ENCODE measurements around the gene HHATL. TPM values are rescaled to one million over a fixed set of nuclear protein-coding genes. Genes with fewer than 3 reads are reported as not detected.

HHATL gene
- total RNA-seq, 1 experiment from 2014 or later: not detected

DNA sequence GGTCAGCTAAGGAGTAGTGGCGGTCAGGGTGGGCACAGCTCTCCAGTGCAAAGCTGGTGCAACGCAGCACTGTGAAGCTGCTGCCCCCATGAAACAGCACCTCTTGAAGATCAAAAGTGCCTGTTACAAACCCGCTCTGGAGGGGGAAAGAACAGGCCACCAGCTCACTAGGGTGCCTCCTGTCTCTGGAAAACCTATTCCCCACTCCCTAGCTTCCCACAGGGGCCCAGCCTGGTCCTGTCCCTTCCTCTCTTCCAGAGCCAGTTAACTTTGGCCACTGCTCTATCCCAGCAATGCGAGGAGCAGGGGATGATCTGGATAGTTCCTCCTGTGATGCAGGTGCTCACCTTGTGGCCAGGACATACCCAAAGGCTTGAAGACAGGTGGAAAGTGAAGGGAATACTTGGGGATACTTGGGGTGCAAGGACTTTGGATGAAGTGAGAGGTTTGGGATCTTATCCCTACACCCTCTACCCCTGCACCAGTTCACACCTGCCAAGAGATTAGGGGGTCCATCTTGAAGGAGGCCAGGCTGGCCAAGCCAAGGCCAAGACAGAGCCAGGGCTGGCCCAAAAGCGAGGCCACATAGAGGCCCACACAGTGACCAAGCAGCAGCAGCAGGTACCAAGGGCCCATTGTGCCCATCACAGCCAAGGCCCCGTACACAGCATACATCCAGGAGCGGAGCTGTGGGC, 4.2 kb downstream of the HHATL start:
- CTCF ChIA-PET: no interaction called here
- H3K27ac ChIP-seq (ENCODE audit: low read depth, low read length, poor library complexity, severe bottlenecking): no peak overlapping the region
- no TSS peak for BruUV-seq (replicated peaks)
- H3K4me3 ChIP-seq (ENCODE audit: low read depth, low read length, poor library complexity, severe bottlenecking): no peak overlapping the region
- POLR2A ChIA-PET (ENCODE audit: low non-redundant PET): no interaction called here
- intact Hi-C loops (cut with micrococcal nuclease; ENCODE audit: unreplicated experiment): no loop called here
- H3K27me3 ChIP-seq (replicated peaks; ENCODE audit: insufficient read depth, low read depth, low read length, poor library complexity): no peaks in the 10 kb centered on the region
- no peaks in the 10 kb centered on the region for H3K36me3 ChIP-seq (ENCODE audit: insufficient read depth, low read length, poor library complexity, severe bottlenecking)
- TF ChIP-seq, protein P1, sequence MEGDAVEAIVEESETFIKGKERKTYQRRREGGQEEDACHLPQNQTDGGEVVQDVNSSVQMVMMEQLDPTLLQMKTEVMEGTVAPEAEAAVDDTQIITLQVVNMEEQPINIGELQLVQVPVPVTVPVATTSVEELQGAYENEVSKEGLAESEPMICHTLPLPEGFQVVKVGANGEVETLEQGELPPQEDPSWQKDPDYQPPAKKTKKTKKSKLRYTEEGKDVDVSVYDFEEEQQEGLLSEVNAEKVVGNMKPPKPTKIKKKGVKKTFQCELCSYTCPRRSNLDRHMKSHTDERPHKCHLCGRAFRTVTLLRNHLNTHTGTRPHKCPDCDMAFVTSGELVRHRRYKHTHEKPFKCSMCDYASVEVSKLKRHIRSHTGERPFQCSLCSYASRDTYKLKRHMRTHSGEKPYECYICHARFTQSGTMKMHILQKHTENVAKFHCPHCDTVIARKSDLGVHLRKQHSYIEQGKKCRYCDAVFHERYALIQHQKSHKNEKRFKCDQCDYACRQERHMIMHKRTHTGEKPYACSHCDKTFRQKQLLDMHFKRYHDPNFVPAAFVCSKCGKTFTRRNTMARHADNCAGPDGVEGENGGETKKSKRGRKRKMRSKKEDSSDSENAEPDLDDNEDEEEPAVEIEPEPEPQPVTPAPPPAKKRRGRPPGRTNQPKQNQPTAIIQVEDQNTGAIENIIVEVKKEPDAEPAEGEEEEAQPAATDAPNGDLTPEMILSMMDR (conservative IDR thresholded peaks at IDR 0.05; ENCODE audit: low read depth, low read length): no peak
- no peak for TF ChIP-seq EZH2 (IDR thresholded peaks at IDR 0.05; ENCODE audit: borderline replicate concordance, low read depth, low read length, poor library complexity, severe bottlenecking)
- no peaks in the 10 kb centered on the region for H3K9me3 ChIP-seq (ENCODE audit: low read depth, low read length, poor library complexity, severe bottlenecking)
- no peaks in the 10 kb centered on the region for H3K4me1 ChIP-seq (ENCODE audit: insufficient read depth, low read length, poor library complexity, severe bottlenecking)
- DNase-seq (ENCODE audit: low spot score): no peak

- TF ChIP-seq, protein P1 (conservative IDR thresholded peaks at IDR 0.05; ENCODE audit: low read depth, low read length): no peak
- no peak for TF ChIP-seq EZH2 (IDR thresholded peaks at IDR 0.05; ENCODE audit: borderline replicate concordance, low read depth, low read length, poor library complexity, severe bottlenecking)
- POLR2A ChIA-PET (ENCODE audit: low non-redundant PET): no interaction called here
- Histone ChIP-seq H3K9me3 (ENCODE audit: low read depth, low read length, poor library complexity, severe bottlenecking) (no peaks in the 10 kb centered on the region), H3K27me3 (replicated peaks; ENCODE audit: insufficient read depth, low read depth, low read length, poor library complexity) (no peaks in the 10 kb centered on the region), H3K36me3 (ENCODE audit: insufficient read depth, low read length, poor library complexity, severe bottlenecking) (no peaks in the 10 kb centered on the region), H3K27ac (ENCODE audit: low read depth, low read length, poor library complexity, severe bottlenecking) (no peak overlapping the region), H3K4me1 (ENCODE audit: insufficient read depth, low read length, poor library complexity, severe bottlenecking) (no peaks in the 10 kb centered on the region), H3K4me3 (ENCODE audit: low read depth, low read length, poor library complexity, severe bottlenecking) (no peak overlapping the region)
- BruUV-seq (replicated peaks): no TSS peak
- intact Hi-C loops (cut with micrococcal nuclease; ENCODE audit: unreplicated experiment): no loop called here
- DNase-seq (ENCODE audit: low spot score): no peak
- CTCF ChIA-PET: no interaction called here
Observed at GRCh38 chr3:42697289-42698051, 5.1 kb downstream of the HHATL start.

DNA sequence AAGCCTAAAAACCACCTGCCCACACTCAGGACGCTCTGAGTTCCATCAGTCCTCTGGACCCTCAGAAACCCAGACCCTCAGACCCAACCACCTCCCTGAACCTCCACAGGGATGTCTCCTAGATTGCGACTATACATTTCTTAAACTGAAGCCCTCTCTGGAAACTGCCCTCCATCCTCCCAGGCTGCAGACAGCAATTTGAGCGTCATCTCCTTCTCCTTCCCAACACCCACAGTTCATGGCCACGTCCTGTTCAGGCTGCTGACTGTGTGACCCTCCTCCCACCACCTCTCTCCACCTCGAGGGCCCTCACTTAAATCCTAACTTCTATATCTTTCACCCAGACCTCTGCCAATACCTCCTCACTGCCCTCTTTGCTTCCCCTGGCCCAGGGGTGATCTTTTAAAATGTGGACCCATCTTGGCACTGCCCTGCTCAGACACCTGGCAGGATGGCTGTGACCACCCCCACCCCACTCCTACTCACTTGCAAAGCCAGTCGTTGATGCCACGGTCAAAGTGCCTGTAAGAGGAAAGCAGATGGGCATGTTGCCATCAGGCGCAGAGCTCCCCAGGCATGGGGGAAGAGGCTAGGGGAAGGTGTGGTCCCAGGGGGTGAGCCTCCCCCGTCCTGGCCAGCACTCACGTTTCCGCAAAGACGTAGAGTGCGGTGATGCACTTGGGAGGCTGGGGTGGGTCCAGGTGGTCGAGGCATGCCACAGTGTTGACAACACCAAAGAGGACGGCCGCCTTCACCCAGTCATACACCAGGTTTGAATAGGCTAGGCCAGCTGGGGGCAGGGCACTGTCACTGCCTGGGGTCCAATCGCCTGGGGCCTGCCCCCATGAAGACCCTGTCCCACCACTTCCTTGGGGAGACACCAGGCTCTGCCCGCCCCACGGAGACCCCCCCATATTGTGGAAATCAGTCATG, 6.0 kb downstream of the HHATL start:
- ChIA-PET CTCF (no interaction called here), POLR2A (ENCODE audit: low non-redundant PET) (no interaction called here)
- Histone ChIP-seq H3K9me3 (ENCODE audit: low read depth, low read length, poor library complexity, severe bottlenecking) (no peaks in the 10 kb centered on the region), H3K4me3 (ENCODE audit: low read depth, low read length, poor library complexity, severe bottlenecking) (no peak overlapping the region), H3K27ac (ENCODE audit: low read depth, low read length, poor library complexity, severe bottlenecking) (no peak overlapping the region), H3K4me1 (ENCODE audit: insufficient read depth, low read length, poor library complexity, severe bottlenecking) (no peaks in the 10 kb centered on the region), H3K27me3 (replicated peaks; ENCODE audit: insufficient read depth, low read depth, low read length, poor library complexity) (no peaks in the 10 kb centered on the region), H3K36me3 (ENCODE audit: insufficient read depth, low read length, poor library complexity, severe bottlenecking) (no peaks in the 10 kb centered on the region)
- TF ChIP-seq, protein P1 (conservative IDR thresholded peaks at IDR 0.05; ENCODE audit: low read depth, low read length): no peak
- TF ChIP-seq EZH2 (IDR thresholded peaks at IDR 0.05; ENCODE audit: borderline replicate concordance, low read depth, low read length, poor library complexity, severe bottlenecking): no peak
- BruUV-seq (replicated peaks): no TSS peak
- intact Hi-C loops (cut with micrococcal nuclease; ENCODE audit: unreplicated experiment): no loop called here
- DNase-seq (ENCODE audit: low spot score): no peak
